ENCODE measurements around the gene CACNA1H. TPM values are rescaled to one million over a fixed set of nuclear protein-coding genes. Genes with fewer than 3 reads are reported as not detected.

The CACNA1H gene
- total and polyA plus RNA-seq, 9 of the 15 experiments (the other 6 are each of a cell fraction or from before 2014, with no cell fraction given): 0.10 to 0.18 TPM; not detected in 7

GRCh38 chr16:1192384-1193073 lies 39.6 kb downstream of the CACNA1H start:
- no peak for ATAC-seq
- 0% methylated on average over 4 of the region's 9 CpGs for WGBS (ENCODE audit: insufficient coverage, low coverage, missing lambda C conversion rate)
- H4K20me1 ChIP-seq (replicated peaks; ENCODE audit: control insufficient read depth, insufficient read depth, low read length): peaks cover 17% of the 10 kb centered on the region
- no peak for FAIRE-seq
- no peak overlapping the region; a peak in 1 of 4 replicates for H3K9ac ChIP-seq (ENCODE audit: insufficient read depth in 1 of 2, low read depth in 2 of 2, low read length in 2 of 2)
- ChIA-PET POLR2A (interaction anchor here (1.1 kb wide), 1 partner anchor 16 kb away, joined by 3 read pairs; no protein-coding TSS in a partner anchor), CTCF (ENCODE audit: low intra/inter-chr PET ratio) (interaction anchor here (3.5 kb wide), 1 partner anchor 85 kb away, joined by 38 read pairs; no protein-coding TSS in a partner anchor)
- TF ChIP-seq AFF4 (CRISPR knock-in tag; IDR thresholded peaks at IDR 0.05) (no peak), ZNF263 (CRISPR knock-in tag; IDR thresholded peaks at IDR 0.05; ENCODE audit: borderline replicate concordance) (peak; percentile 66; the same call in 1 of the 2 replicates)
- DNase-seq (ENCODE audit: extremely low read depth in 1 of 4, low spot score in 3 of 4): no peak
- no peaks in the 10 kb centered on the region for H3K36me3 ChIP-seq (ENCODE audit: control insufficient read depth, insufficient read depth, low read length)
- no peak overlapping the region for H2AFZ ChIP-seq (ENCODE audit: low read depth, low read length)
- no TSS peak for BruUV-seq (replicated peaks)
- H3K27ac ChIP-seq (ENCODE audit: extremely low read depth, low read depth, low read length): no peak overlapping the region
- peaks cover 0 to 54% of the 10 kb centered on the region in 2 experiments; a peak in 3 of 5 replicates for H3K4me1 ChIP-seq (replicated peaks in 1 of 2; ENCODE audit: control insufficient read depth in 2 of 2, insufficient read depth in 2 of 2, low read length in 2 of 2)
- H3K9me3 ChIP-seq (replicated peaks; ENCODE audit: control insufficient read depth, insufficient read depth, low read depth, low read length): no peaks in the 10 kb centered on the region
- peaks cover 0 to 32% of the 10 kb centered on the region in 2 experiments; a peak in 2 of 5 replicates for H3K27me3 ChIP-seq (ENCODE audit: control insufficient read depth in 2 of 2, insufficient read depth in 2 of 2, low read length in 2 of 2)
- in situ Hi-C loops (cut with MboI) (no loop called here), intact Hi-C loops (cut with micrococcal nuclease) (no loop called here)
- no peak overlapping the region for H3K4me3 ChIP-seq
- no peaks in the 10 kb centered on the region for H3K79me2 ChIP-seq (ENCODE audit: control insufficient read depth, insufficient read depth, low read length)
- no peaks in the 10 kb centered on the region for H3K9me1 ChIP-seq (ENCODE audit: control insufficient read depth, insufficient read depth, low read length)
- no peak overlapping the region; the same call in 1 of the 2 replicates for H3K4me2 ChIP-seq (ENCODE audit: insufficient read depth, low read length)

Measured in K562 (cell line).